ENCODE data around the gene TAF13.

The TAF13 gene

DNA sequence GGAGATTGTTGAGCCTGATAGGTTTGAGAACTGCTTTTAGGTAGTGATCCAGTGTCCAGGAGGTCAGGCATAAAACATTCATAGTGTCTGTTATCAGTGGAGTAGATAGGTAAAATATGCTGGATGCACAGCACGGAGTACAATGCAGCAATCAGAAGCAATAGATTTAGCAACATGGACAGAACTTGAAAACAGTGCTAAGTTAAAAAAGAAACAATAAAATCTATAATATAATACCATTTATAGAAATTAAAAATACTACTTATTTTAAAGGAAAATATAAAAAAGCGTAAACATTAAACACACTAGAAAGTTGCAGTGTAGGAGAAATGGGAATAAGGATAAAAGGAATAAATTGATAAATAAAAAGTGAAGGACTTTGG, 3.4 kb upstream of the TAF13 start:
- H4K20me1 ChIP-seq (ENCODE audit: control insufficient read depth, insufficient read depth, low read depth, low read length), result no peaks in the 10 kb centered on the region
- no peaks in the 10 kb centered on the region for H3K9me3 ChIP-seq (ENCODE audit: control insufficient read depth, insufficient read depth, low read length)
- no peak for TF ChIP-seq EZH2phosphoT487 (IDR thresholded peaks at IDR 0.05; ENCODE audit: borderline replicate concordance, low read length)
- TF ChIP-seq, protein P1, sequence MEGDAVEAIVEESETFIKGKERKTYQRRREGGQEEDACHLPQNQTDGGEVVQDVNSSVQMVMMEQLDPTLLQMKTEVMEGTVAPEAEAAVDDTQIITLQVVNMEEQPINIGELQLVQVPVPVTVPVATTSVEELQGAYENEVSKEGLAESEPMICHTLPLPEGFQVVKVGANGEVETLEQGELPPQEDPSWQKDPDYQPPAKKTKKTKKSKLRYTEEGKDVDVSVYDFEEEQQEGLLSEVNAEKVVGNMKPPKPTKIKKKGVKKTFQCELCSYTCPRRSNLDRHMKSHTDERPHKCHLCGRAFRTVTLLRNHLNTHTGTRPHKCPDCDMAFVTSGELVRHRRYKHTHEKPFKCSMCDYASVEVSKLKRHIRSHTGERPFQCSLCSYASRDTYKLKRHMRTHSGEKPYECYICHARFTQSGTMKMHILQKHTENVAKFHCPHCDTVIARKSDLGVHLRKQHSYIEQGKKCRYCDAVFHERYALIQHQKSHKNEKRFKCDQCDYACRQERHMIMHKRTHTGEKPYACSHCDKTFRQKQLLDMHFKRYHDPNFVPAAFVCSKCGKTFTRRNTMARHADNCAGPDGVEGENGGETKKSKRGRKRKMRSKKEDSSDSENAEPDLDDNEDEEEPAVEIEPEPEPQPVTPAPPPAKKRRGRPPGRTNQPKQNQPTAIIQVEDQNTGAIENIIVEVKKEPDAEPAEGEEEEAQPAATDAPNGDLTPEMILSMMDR (IDR thresholded peaks at IDR 0.05; ENCODE audit: low read depth, low read length, poor library complexity, severe bottlenecking), result no peak
- peaks cover 27% of the 10 kb centered on the region for H3K4me1 ChIP-seq (ENCODE audit: control insufficient read depth, low read length)
- H3F3A ChIP-seq (ENCODE audit: control insufficient read depth, insufficient read depth), result peaks cover 7% of the 10 kb centered on the region; the same call in 1 of the 2 replicates
- no peaks in the 10 kb centered on the region for H3K36me3 ChIP-seq (ENCODE audit: control insufficient read depth, low read length)
- H3K27me3 ChIP-seq (ENCODE audit: control insufficient read depth, low read length), result no peaks in the 10 kb centered on the region
- no peak overlapping the region for H3K4me3 ChIP-seq (ENCODE audit: low read length)
- H3K79me2 ChIP-seq (ENCODE audit: control insufficient read depth, low read length), result peaks cover 13% of the 10 kb centered on the region
- H3K4me2 ChIP-seq (ENCODE audit: low read length), result no peak overlapping the region
- H3K27ac ChIP-seq (ENCODE audit: low read depth, low read length), result no peak overlapping the region
- H3K9me2 ChIP-seq (replicated peaks; ENCODE audit: control insufficient read depth, low read length), result no peaks in the 10 kb centered on the region

DNA sequence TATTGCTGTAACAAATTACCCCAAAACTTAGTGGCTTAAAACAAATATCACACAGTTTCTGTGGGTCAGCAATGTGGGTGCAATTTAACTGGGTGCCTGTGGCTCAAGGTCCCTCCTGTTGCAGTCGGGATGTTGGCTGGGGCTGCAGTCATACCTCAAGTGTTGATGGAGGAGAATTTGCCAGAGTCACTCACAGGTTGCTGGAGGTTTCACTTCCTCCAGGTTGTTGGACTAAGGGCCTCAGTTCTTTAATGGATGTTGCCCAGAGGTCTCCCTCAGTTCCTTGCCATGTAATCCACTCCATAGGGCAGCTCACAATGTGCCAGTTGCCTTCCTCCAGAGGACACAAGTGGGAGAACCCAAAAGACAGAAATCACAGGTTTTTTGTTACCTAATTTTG, 2.5 kb upstream of the TAF13 start:
- H3K4me3 ChIP-seq (ENCODE audit: low read length), result no peak overlapping the region
- H3K79me2 ChIP-seq (ENCODE audit: control insufficient read depth, low read length), result peaks cover 13% of the 10 kb centered on the region
- H3F3A ChIP-seq (ENCODE audit: control insufficient read depth, insufficient read depth), result peaks cover 7% of the 10 kb centered on the region; the same call in 1 of the 2 replicates
- no peak overlapping the region for H3K27ac ChIP-seq (ENCODE audit: low read depth, low read length)
- H3K27me3 ChIP-seq (ENCODE audit: control insufficient read depth, low read length), result no peaks in the 10 kb centered on the region
- TF ChIP-seq EZH2phosphoT487 (IDR thresholded peaks at IDR 0.05; ENCODE audit: borderline replicate concordance, low read length), result no peak
- TF ChIP-seq, protein P1 (IDR thresholded peaks at IDR 0.05; ENCODE audit: low read depth, low read length, poor library complexity, severe bottlenecking), result no peak
- H3K4me1 ChIP-seq (ENCODE audit: control insufficient read depth, low read length), result peaks cover 27% of the 10 kb centered on the region
- H4K20me1 ChIP-seq (ENCODE audit: control insufficient read depth, insufficient read depth, low read depth, low read length), result no peaks in the 10 kb centered on the region
- no peaks in the 10 kb centered on the region for H3K36me3 ChIP-seq (ENCODE audit: control insufficient read depth, low read length)
- H3K9me3 ChIP-seq (ENCODE audit: control insufficient read depth, insufficient read depth, low read length), result no peaks in the 10 kb centered on the region
- H3K4me2 ChIP-seq (ENCODE audit: low read length), result 0 out of 2 replicates have a peak overlapping the region, but pooled peaks have one; percentile 20
- H3K9me2 ChIP-seq (replicated peaks; ENCODE audit: control insufficient read depth, low read length), result no peaks in the 10 kb centered on the region

DNA sequence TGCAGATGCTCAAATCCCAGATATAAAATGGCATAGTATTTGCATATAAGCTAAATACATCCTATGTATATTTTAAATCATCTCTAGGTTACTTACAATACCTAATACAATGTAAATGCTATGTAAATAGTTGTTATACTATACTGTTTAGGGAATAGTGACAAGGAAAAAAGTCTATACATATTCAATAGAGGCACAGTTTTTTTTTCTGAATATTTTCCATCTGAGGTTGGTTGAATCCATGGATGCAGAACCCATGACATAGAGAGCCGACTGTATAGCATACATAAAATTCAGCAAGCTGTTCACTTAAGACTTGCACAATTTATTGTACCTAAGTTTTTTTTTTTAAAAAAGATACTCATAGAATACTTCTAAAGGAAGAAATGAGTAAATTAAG, 6.5 kb downstream of the TAF13 start:
- Histone ChIP-seq H3K9me3 (ENCODE audit: control insufficient read depth, insufficient read depth, low read length) (no peaks in the 10 kb centered on the region), H3K4me3 (ENCODE audit: low read length) (no peak overlapping the region), H3K4me2 (ENCODE audit: low read length) (no peak overlapping the region), H3K27ac (ENCODE audit: low read depth, low read length) (no peak overlapping the region), H3F3A (ENCODE audit: control insufficient read depth, insufficient read depth) (no peaks in the 10 kb centered on the region), H4K20me1 (ENCODE audit: control insufficient read depth, insufficient read depth, low read depth, low read length) (no peaks in the 10 kb centered on the region), H3K4me1 (ENCODE audit: control insufficient read depth, low read length) (no peaks in the 10 kb centered on the region), H3K79me2 (ENCODE audit: control insufficient read depth, low read length) (no peaks in the 10 kb centered on the region), H3K27me3 (ENCODE audit: control insufficient read depth, low read length) (no peaks in the 10 kb centered on the region), H3K36me3 (ENCODE audit: control insufficient read depth, low read length) (no peaks in the 10 kb centered on the region), H3K9me2 (replicated peaks; ENCODE audit: control insufficient read depth, low read length) (no peaks in the 10 kb centered on the region)
- no peak for TF ChIP-seq EZH2phosphoT487 (IDR thresholded peaks at IDR 0.05; ENCODE audit: borderline replicate concordance, low read length)
- TF ChIP-seq, protein P1 (IDR thresholded peaks at IDR 0.05; ENCODE audit: low read depth, low read length, poor library complexity, severe bottlenecking), result no peak

Measured in DOHH2 (cell line).